ENCODE data around the gene DGCR8. TPM values are rescaled to one million over a fixed set of nuclear protein-coding genes. Genes with fewer than 3 reads are reported as not detected.

Gene DGCR8
- total RNA-seq, 1 donor from 2014 or later = 29.1 TPM

DNA sequence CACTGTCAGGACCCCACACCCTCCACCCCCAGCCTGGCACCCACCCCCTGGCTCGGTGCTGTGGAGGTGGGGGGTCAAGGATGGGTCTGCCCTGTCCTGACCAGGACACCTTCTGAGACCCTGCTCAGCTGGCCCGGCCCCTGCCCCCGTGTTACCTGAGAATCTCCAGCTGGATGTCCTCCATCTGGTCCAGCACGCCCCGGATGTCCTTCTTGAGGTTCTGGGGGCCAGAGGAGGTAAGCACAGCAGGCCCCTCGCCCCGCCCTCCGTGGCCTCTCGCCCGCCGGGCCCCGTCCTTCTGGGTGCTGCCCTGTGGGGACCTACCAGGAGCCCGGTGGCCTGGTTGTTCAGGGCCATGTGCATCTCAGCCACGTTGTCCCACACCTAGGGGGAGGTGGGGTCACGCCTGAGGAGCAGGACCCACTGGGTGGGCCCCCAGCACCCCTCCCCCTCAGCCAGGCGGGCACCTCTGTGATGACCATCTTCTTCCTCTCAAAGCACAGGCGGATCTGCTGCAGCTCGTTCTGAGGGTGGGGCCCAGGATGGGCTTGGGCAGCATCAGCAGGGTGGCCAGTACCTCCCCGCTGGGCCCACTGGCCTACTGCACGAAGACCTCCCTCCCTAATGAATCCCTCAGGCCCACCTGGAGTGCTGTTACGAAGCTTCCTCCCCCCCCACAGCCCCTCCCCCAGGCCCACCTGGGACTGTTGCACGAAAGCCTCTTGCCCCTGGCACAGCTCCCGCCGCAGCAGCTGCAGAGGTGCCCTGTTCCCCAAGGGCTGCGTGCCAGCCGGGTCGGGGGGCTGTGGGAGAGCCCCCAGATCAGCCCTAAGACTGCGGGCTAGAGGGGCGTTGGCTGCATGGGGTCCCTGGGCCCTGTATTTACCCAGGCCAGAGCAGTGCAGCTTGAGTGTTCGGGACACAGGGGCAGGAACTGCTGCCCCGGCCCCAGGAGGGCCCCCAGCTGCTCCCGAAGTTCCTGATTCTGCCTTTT lies 69.5 kb downstream of the DGCR8 start:
- H3K79me2 ChIP-seq (ENCODE audit: low read depth) = no peaks in the 10 kb centered on the region
- H3K36me3 Mint-ChIP-seq = no peaks in the 10 kb centered on the region
- no peak overlapping the region for H3K4me3 ChIP-seq
- no peaks in the 10 kb centered on the region for H3K9me3 ChIP-seq (ENCODE audit: low read depth)
- no peaks in the 10 kb centered on the region for H3K36me3 ChIP-seq
- no peak overlapping the region for H3K4me3 Mint-ChIP-seq
- peaks cover 24% of the 10 kb centered on the region for H3K4me1 Mint-ChIP-seq
- peaks cover 9% of the 10 kb centered on the region for H3K4me1 ChIP-seq
- H3K27me3 Mint-ChIP-seq (ENCODE audit: insufficient read depth, low read depth) = no peaks in the 10 kb centered on the region
- no peak overlapping the region for H3K27ac ChIP-seq
- H3K27me3 ChIP-seq = no peaks in the 10 kb centered on the region
- H3K9ac ChIP-seq = no peak overlapping the region
- no peak overlapping the region for H3K27ac Mint-ChIP-seq
- DNase-seq (ENCODE audit: low spot score) = no peak
- no peaks in the 10 kb centered on the region for H3F3A ChIP-seq (ENCODE audit: low read depth)
- TF ChIP-seq EZH2 (IDR thresholded peaks at IDR 0.05) (no peak), EZH2phosphoT487 (IDR thresholded peaks at IDR 0.05) (no peak)
- TF ChIP-seq, protein P1, sequence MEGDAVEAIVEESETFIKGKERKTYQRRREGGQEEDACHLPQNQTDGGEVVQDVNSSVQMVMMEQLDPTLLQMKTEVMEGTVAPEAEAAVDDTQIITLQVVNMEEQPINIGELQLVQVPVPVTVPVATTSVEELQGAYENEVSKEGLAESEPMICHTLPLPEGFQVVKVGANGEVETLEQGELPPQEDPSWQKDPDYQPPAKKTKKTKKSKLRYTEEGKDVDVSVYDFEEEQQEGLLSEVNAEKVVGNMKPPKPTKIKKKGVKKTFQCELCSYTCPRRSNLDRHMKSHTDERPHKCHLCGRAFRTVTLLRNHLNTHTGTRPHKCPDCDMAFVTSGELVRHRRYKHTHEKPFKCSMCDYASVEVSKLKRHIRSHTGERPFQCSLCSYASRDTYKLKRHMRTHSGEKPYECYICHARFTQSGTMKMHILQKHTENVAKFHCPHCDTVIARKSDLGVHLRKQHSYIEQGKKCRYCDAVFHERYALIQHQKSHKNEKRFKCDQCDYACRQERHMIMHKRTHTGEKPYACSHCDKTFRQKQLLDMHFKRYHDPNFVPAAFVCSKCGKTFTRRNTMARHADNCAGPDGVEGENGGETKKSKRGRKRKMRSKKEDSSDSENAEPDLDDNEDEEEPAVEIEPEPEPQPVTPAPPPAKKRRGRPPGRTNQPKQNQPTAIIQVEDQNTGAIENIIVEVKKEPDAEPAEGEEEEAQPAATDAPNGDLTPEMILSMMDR (IDR thresholded peaks at IDR 0.05) = no peak
- H2AFZ ChIP-seq (replicated peaks) = no peak overlapping the region
- H4K20me1 ChIP-seq (ENCODE audit: low read depth) = no peaks in the 10 kb centered on the region
- H3K4me2 ChIP-seq = no peak overlapping the region
- no peaks in the 10 kb centered on the region for H3K9me3 Mint-ChIP-seq

DNA sequence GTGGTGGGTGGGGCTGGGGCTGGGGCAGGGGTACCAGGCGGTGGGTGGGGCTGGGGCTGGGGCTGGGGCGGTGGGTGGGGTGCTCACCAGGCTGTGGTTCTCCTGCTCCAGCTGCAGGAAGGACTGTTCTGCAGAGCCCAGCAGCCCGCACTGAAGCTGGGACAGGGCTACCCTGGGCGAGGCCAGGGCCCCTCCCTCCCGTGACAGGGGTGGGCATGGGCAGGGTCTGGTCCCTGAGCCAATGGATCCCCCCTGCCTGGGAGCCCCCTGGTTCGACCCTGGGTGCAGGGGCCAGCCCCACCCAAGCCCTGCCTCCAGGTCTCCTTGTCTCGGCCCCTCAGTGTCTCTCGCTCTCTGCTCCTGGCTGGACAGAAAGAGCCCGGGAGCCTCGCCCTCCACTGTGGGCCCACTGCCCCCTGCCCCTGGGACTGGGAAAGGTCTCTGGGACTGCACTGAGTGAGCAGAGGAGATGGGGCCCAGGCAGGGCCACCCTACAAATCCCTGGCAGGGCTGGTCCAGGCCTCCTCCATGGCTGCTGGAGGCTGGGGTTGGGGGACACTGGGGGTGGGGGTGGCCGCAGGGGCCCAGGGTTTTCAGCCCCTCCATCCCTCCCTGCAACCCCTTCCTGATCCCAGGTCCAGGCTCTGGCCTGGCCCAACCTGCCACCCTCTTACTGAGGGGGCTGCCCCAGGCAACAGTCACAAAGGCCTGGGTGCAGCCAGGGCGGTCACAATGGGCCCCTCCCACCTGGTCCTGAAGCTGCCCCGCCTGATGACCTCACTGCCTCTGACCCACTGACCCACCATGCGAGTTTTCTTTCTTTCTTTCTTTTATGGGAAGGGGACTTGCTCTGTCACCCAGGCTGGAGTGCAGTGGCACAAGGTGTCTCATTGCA lies 70.6 kb downstream of the DGCR8 start, which contains the start of gene CCDC188:
Gene CCDC188 (minus strand): TSS at position 675 of the 895 bp plus-strand sequence. CDS start 69 bp downstream, at position 606.
- TF ChIP-seq, protein P1 (IDR thresholded peaks at IDR 0.05) = no peak
- no peak for TF ChIP-seq EZH2phosphoT487 (IDR thresholded peaks at IDR 0.05)
- TF ChIP-seq EZH2 (IDR thresholded peaks at IDR 0.05) = no peak
- Histone ChIP-seq H3K27me3 (no peaks in the 10 kb centered on the region), H3K4me2 (no peak within 1 kb of the TSS), H3K27ac (no peak within 1 kb of the TSS), H3K9me3 (ENCODE audit: low read depth) (no peaks in the 10 kb centered on the region), H3K9ac (no peak within 1 kb of the TSS), H3K4me1 (peaks cover 9% of the 10 kb centered on the region), H3K79me2 (ENCODE audit: low read depth) (no peaks in the 10 kb centered on the region), H3F3A (ENCODE audit: low read depth) (no peaks in the 10 kb centered on the region), H2AFZ (replicated peaks) (no peak within 1 kb of the TSS), H3K4me3 (no peak within 1 kb of the TSS), H4K20me1 (ENCODE audit: low read depth) (no peaks in the 10 kb centered on the region), H3K36me3 (no peaks in the 10 kb centered on the region)
- Mint-ChIP-seq H3K9me3 (no peaks in the 10 kb centered on the region), H3K4me1 (peaks cover 28% of the 10 kb centered on the region), H3K27ac (peak within 1 kb of the TSS; percentile 78), H3K27me3 (ENCODE audit: insufficient read depth, low read depth) (no peaks in the 10 kb centered on the region), H3K4me3 (no peak within 1 kb of the TSS), H3K36me3 (no peaks in the 10 kb centered on the region)
- no peak for DNase-seq (ENCODE audit: low spot score)

DNA sequence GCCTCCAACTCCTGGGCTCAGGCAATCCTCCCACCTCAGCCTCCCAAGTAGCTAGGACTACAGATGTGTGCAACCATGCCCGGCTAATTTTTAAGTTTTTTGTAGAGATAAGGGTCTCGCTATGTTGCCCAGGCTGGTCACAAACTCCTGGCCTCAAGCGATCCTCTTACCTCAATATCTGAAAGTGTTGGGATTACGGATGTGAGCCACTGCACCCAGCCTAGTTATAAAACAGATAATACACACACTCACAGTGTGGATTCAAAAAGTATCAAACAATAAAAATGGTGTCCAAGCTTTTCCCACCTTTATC lies 71.2 kb downstream of the DGCR8 start:
- H3K4me1 ChIP-seq = peaks cover 9% of the 10 kb centered on the region
- no peaks in the 10 kb centered on the region for H4K20me1 ChIP-seq (ENCODE audit: low read depth)
- DNase-seq (ENCODE audit: low spot score) = no peak
- H3F3A ChIP-seq (ENCODE audit: low read depth) = no peaks in the 10 kb centered on the region
- TF ChIP-seq EZH2 (IDR thresholded peaks at IDR 0.05) = no peak
- no peak for TF ChIP-seq EZH2phosphoT487 (IDR thresholded peaks at IDR 0.05)
- TF ChIP-seq, protein P1 (IDR thresholded peaks at IDR 0.05) = no peak
- Mint-ChIP-seq H3K4me1 (peaks cover 33% of the 10 kb centered on the region), H3K27me3 (ENCODE audit: insufficient read depth, low read depth) (no peaks in the 10 kb centered on the region), H3K9me3 (no peaks in the 10 kb centered on the region), H3K27ac (peak overlapping the region; percentile 78), H3K36me3 (no peaks in the 10 kb centered on the region), H3K4me3 (no peak overlapping the region)
- H3K4me3 ChIP-seq = no peak overlapping the region
- H3K27ac ChIP-seq = no peak overlapping the region
- H3K27me3 ChIP-seq = no peaks in the 10 kb centered on the region
- no peaks in the 10 kb centered on the region for H3K9me3 ChIP-seq (ENCODE audit: low read depth)
- H3K36me3 ChIP-seq = no peaks in the 10 kb centered on the region
- no peaks in the 10 kb centered on the region for H3K79me2 ChIP-seq (ENCODE audit: low read depth)
- no peak overlapping the region for H3K4me2 ChIP-seq
- no peak overlapping the region for H2AFZ ChIP-seq (replicated peaks)
- H3K9ac ChIP-seq = no peak overlapping the region

Data from neural progenitor cell (in vitro differentiated cells).